ENCODE data around the gene AMIGO1. TPM values are rescaled to one million over a fixed set of nuclear protein-coding genes. Genes with fewer than 3 reads are reported as not detected.

AMIGO1 gene
- total and polyA plus RNA-seq, 10 of the 15 experiments (the other 5 are each of a cell fraction or from before 2014, with no cell fraction given): 0.02 to 0.28 (median 0.08) TPM; not detected in 1

GRCh38 chr1:109527846-109528695 is 18.5 kb upstream of the AMIGO1 start:
- ChIA-PET RAD21 (ENCODE audit: unreplicated experiment) (interaction anchor here (1.0 to 10.3 kb wide), 8 partner anchors 18 to 264 kb away, joined by 3 to 422 read pairs (median 6); partner anchors contain the start of genes AMIGO1, ATXN7L2, CYB561D1 and GNAI3), SMC1A (ENCODE audit: uncharacterized antibody, unreplicated experiment) (interaction anchor here (0.6 to 12.8 kb wide), 8 partner anchors 11 to 251 kb away, joined by 3 to 431 read pairs (median 9); partner anchors contain the start of genes AMIGO1, ATXN7L2, CYB561D1 and GPR61), POLR2A (interaction anchor here (0.7 to 2.0 kb wide), 9 partner anchors 13 to 274 kb away, joined by 3 to 10 read pairs (median 4); partner anchors contain the start of genes ATXN7L2 and CYB561D1), CTCF (interaction anchor here (0.8 to 21.3 kb wide), 8 partner anchors 22 to 457 kb away, joined by 3 to 1280 read pairs (median 4); partner anchors contain the start of genes AHCYL1, AMIGO1 and CYB561D1)
- in situ Hi-C loops (cut with MboI) (no loop called here), intact Hi-C loops (cut with micrococcal nuclease; ENCODE audit: unreplicated experiment) (no loop called here)
- WGBS (ENCODE audit: insufficient coverage, insufficient replicate concordance, low lambda C conversion rate, missing lambda C conversion rate): 60% methylated on average over 9 of the region's 9 CpGs
- no peak for DNase-seq (ENCODE audit: low read depth, low spot score)
- Histone ChIP-seq H3K9me3 (replicated peaks; ENCODE audit: control insufficient read depth, insufficient read depth, low read length) (no peaks in the 10 kb centered on the region), H3K27ac (ENCODE audit: control insufficient read depth, insufficient read depth) (peak overlapping the region; percentile 28; the same call in 1 of the 2 replicates), H2AFZ (ENCODE audit: control insufficient read depth, low read depth, low read length) (peak overlapping the region; percentile 45), H3K79me2 (ENCODE audit: control insufficient read depth, insufficient read depth, low read length) (no peaks in the 10 kb centered on the region), H3K4me3 (no peak overlapping the region), H4K20me1 (ENCODE audit: control insufficient read depth, insufficient read depth) (no peaks in the 10 kb centered on the region), H3K4me2 (ENCODE audit: control insufficient read depth, insufficient read depth) (peak overlapping the region; percentile 62; the same call in 1 of the 2 replicates), H3K4me1 (ENCODE audit: control insufficient read depth, insufficient read depth, low read length) (peaks cover 24% of the 10 kb centered on the region), H3K36me3 (ENCODE audit: control insufficient read depth in 2 of 2, insufficient read depth in 2 of 2, low read length in 1 of 2) (no peaks in the 10 kb centered on the region), H3K9ac (ENCODE audit: control insufficient read depth, insufficient read depth, low read length) (no peak overlapping the region), H3K27me3 (replicated peaks in 1 of 2; ENCODE audit: control insufficient read depth in 2 of 2, insufficient read depth in 2 of 2, low read length in 1 of 2) (no peaks in the 10 kb centered on the region)
- no peak for ATAC-seq
- no peak for TF ChIP-seq ZNF24 (IDR thresholded peaks at IDR 0.05)
- TF ChIP-seq EGR1 (IDR thresholded peaks at IDR 0.05; ENCODE audit: borderline replicate concordance in 1 of 2, low read depth in 2 of 2, low read length in 2 of 2): no peak
- TF ChIP-seq SUPT20H (IDR thresholded peaks at IDR 0.05; ENCODE audit: borderline replicate concordance, control insufficient read depth, low read depth, low read length): no peak
- 0 out of 2 replicates have a peak, but pooled peaks have one; percentile 44 for TF ChIP-seq HDGF (IDR thresholded peaks at IDR 0.05)
- no peak for TF ChIP-seq NFIC (IDR thresholded peaks at IDR 0.05; ENCODE audit: low read depth, low read length)
- no peak for TF ChIP-seq ATF3 (IDR thresholded peaks at IDR 0.05; ENCODE audit: borderline replicate concordance, extremely low read depth, low read depth, low read length)
- TF ChIP-seq BMI1 (IDR thresholded peaks at IDR 0.05; ENCODE audit: borderline replicate concordance): no peak
- TF ChIP-seq NR2F1 (conservative IDR thresholded peaks at IDR 0.05): no peak
- no peak for TF ChIP-seq NKRF (conservative IDR thresholded peaks at IDR 0.05)
- TF ChIP-seq CREB1 (IDR thresholded peaks at IDR 0.05; ENCODE audit: low read depth): no peak
- TF ChIP-seq ZNF687 (IDR thresholded peaks at IDR 0.05): 0 out of 2 replicates have a peak, but pooled peaks have one; percentile 24
- no peak for TF ChIP-seq IKZF2 (IDR thresholded peaks at IDR 0.05)
- no peak for TF ChIP-seq SMAD5 (IDR thresholded peaks at IDR 0.05; ENCODE audit: low read depth)
- no peak for TF ChIP-seq ZNF384 (IDR thresholded peaks at IDR 0.05; ENCODE audit: borderline replicate concordance, low read depth, low read length)
- no TSS peak for BruUV-seq (replicated peaks)
- FAIRE-seq: no peak
